Panc1 (cell line): Measurements from ENCODE around the gene RSPO4.

ENCODE experiments used
- CTCF ChIP-seq: fragments of 450-650 bp; IDR thresholded peaks from 2 replicates; pipeline ENCODE4 v1.5.1; 2017; ENCODE audit warnings: mild to moderate bottlenecking
- POLR2AphosphoS5 ChIP-seq: IDR thresholded peaks from 2 replicates; pipeline ENCODE4 v1.6.1; 2012; ENCODE audit warnings: mild to moderate bottlenecking, low read depth, low read length, moderate library complexity
- SIN3A ChIP-seq: IDR thresholded peaks from 2 replicates; pipeline ENCODE4 v1.6.1; 2012; ENCODE audit warnings: low read depth, mild to moderate bottlenecking, low read length, moderate library complexity, borderline replicate concordance; ENCODE audit not compliant: insufficient read depth

GRCh38 chr20:995170-995569 lies 6.9 kb downstream of the RSPO4 start:
- TF ChIP-seq CTCF, result no peak
- TF ChIP-seq POLR2AphosphoS5, result no peak
- TF ChIP-seq SIN3A, result no peak
